Mucosa of descending colon (tissue), 3 donors: ENCODE results near the gene PLIN4. TPM values are rescaled to one million over a fixed set of nuclear protein-coding genes. Genes with fewer than 3 reads are reported as not detected.

Source experiments
- ATAC-seq: fragments of 200-7000 bp; cut with Tn5 transposase; one replicate; pipeline ENCODE4 v1.9.1; 2020; ENCODE audit warnings: mild to moderate bottlenecking, moderate library complexity
- DNase-seq, 3 donors: peaks; one replicate each; pipeline ENCODE4 v3.0.0-alpha.2; 2020
- H3K36me3 ChIP-seq: fragments of 200-600 bp; one replicate; pipeline ENCODE4 v1.8.0; 2021; ENCODE audit warnings: low read depth, mild to moderate bottlenecking
- H3K4me1 ChIP-seq: fragments of 200-600 bp; one replicate; pipeline ENCODE4 v1.8.0; 2021; ENCODE audit warnings: low read depth, mild to moderate bottlenecking
- H3K4me3 ChIP-seq: fragments of 200-600 bp; one replicate; pipeline ENCODE4 v1.8.0; 2021; ENCODE audit warnings: mild to moderate bottlenecking
- H3K9me3 ChIP-seq: fragments of 200-600 bp; one replicate; pipeline ENCODE4 v1.8.0; 2021; ENCODE audit warnings: mild to moderate bottlenecking
- intact Hi-C, 2 donors: fragments of 100-400 bp; cut with DNase I in 1 of 2; cut with micrococcal nuclease in 1 of 2; formaldehyde crosslinking; loops; one replicate each; pipeline versions ENCODE4 v1.11.0 to v1.11.1; 2022; cut with DNase I, micrococcal nuclease
- total RNA-seq, 3 donors: library from RNA; stranded (reverse); fragmentation: NEBNext Ultra II Directional in 2 of 3; extraction: Animal tissue kit (Norgen Biotek cat#: 25700) in 2 of 3; gene quantifications; one replicate each; pipeline versions ENCODE4 v1.2.1 to v1.2.4, GENCODE V29; 2021 to 2023
- TF ChIP-seq, protein P1 (sequence below): fragments of 200-600 bp; IDR thresholded peaks from one replicate; pipeline ENCODE4 v1.8.0; 2022; ENCODE audit warnings: antibody characterized with exemption, mild to moderate bottlenecking
- donor health status: DM: no; HTN: no; CAD: no; lungs with moderate emphysema.
- donor health status: DM: no; HTN: no; CAD: no.
- donor health status: DM: no; HTN: yes; CAD: no.

PLIN4 gene
- total RNA-seq, 3 donors from 2014 or later = 2.8 to 90.0 (median 3.4) TPM

DNA sequence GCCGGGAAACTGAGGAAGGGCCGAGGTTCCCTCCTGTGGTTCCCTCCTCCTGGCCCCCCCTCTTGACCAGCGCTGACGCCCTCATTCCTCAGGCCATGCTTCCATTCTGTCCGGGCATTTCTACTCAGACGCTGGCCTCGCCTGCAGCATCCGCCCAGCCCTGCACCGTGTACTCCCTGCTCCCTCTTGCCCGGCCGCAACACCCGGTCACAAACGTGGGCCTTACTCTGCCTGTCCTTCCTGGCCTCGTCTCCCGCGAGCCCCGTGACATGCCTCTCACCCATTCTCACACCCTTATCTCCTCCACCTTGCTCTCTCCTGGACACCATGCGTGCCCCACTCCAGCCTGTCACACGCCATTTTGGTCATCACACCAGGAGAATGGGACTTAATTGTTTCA is 34.9 kb downstream of the PLIN4 start:
- no peak for DNase-seq
- intact Hi-C loops = no loop called here
- Histone ChIP-seq H3K36me3 (no peaks in the 10 kb centered on the region), H3K4me1 (no peaks in the 10 kb centered on the region), H3K4me3 (no peak overlapping the region), H3K9me3 (no peaks in the 10 kb centered on the region)
- ATAC-seq = no peak
- TF ChIP-seq, protein P1, sequence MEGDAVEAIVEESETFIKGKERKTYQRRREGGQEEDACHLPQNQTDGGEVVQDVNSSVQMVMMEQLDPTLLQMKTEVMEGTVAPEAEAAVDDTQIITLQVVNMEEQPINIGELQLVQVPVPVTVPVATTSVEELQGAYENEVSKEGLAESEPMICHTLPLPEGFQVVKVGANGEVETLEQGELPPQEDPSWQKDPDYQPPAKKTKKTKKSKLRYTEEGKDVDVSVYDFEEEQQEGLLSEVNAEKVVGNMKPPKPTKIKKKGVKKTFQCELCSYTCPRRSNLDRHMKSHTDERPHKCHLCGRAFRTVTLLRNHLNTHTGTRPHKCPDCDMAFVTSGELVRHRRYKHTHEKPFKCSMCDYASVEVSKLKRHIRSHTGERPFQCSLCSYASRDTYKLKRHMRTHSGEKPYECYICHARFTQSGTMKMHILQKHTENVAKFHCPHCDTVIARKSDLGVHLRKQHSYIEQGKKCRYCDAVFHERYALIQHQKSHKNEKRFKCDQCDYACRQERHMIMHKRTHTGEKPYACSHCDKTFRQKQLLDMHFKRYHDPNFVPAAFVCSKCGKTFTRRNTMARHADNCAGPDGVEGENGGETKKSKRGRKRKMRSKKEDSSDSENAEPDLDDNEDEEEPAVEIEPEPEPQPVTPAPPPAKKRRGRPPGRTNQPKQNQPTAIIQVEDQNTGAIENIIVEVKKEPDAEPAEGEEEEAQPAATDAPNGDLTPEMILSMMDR = no peak

DNA sequence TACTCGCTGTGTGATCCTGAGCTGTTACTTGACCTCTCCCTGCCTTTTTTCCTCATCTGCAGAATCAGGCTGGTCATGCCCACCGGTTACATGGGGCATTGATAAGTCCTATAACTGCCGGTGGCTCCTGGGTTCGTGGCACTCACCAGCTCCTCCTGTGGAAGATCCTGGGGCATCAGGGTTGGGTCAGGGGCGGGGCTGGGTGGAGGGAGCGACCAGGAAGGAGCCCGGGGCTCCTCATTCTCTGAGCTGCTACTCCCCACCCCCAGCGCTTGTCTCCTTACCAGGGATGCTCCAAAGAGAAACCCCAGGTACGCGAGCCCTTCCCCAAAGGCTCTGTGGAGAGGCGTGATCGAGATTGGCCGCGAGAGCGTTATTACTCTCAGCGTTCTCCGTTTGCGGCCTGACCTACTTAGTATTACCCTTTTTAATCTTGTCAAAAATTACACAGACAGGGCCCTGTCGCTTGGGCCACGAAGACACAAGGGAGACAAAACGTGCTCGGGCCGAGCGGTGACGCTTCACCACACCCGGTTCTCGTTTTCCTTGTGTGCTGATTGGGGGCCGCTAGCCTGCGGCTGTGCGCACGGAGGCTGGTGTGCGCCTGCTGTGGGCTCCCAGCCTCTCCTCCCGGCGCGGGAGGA is 35.4 kb downstream of the PLIN4 start:
- Histone ChIP-seq H3K4me3 (no peak overlapping the region), H3K4me1 (no peaks in the 10 kb centered on the region), H3K36me3 (no peaks in the 10 kb centered on the region), H3K9me3 (no peaks in the 10 kb centered on the region)
- ATAC-seq (no peak), DNase-seq (no peak)
- intact Hi-C loops = no loop called here
- TF ChIP-seq, protein P1 = no peak

DNA sequence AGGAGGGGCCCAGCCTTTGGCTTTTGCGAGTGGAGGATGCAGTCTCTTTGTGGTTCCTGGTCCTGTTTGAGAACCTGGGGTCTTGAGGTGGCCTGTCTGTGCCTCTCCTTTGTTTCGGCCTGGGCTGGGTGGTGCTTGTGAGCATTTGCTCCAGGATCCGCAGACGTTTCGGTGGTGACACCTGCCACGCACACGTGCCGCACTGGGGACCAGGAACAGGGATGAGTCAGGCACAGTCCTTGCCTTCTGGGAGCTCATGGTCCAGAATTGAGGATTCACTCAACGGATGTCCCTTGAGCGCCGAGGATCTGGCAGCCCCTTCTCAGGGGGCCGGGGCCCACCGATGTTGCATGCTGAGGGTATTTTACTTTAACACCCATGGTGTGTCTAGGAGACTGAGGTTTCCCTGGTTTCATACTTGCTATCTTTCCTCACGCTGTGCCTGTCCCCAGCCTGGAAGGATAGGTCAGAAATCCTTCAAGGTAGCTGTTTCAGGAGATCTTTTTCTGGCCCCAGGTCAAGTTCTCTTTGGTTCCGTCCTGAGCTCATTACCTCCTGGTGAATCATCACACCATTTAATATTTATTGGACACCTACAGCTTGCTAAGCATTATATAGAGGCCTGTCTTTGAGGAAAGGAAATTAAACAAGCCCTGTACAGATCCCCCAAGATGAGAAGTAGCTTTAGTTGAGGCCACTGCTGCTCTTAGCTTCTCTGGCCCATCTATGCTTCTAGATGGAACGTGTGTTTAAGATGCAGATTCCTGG is 41.1 kb downstream of the PLIN4 start:
- H3K4me1 ChIP-seq = peaks cover 12% of the 10 kb centered on the region
- ATAC-seq (no peak), DNase-seq (no peak)
- H3K4me3 ChIP-seq = no peak overlapping the region
- H3K36me3 ChIP-seq = no peaks in the 10 kb centered on the region
- H3K9me3 ChIP-seq = no peaks in the 10 kb centered on the region
- intact Hi-C loops = no loop called here
- TF ChIP-seq, protein P1 = no peak

DNA sequence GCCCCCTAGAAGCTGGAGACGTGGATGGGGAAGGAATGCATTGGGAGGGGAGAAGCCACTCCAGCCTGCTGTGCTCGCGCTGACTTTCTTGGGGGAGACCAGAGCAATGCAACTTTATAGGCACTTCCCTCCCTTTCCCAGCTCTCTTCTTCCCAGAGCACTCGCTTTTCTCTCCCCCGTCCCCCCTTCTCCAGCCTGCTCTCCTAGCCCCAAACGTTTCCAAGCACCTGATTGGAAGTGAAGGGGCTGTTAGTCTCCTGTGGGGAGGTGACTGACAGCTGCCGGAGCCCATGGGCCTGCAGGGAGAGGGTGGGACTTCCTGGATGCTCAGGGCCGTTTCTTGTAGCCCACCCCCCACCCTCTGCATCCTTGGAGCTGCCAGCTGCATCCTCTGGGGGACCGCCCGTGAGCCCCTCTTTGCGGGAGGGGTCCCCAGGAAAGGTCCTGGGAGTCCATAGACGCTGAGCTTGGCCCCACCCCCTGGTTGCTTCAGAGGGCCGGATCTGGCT is 43.7 kb downstream of the PLIN4 start:
- ATAC-seq = no peak
- H3K4me3 ChIP-seq = no peak overlapping the region
- DNase-seq = no peak
- peaks cover 6% of the 10 kb centered on the region for H3K36me3 ChIP-seq
- TF ChIP-seq, protein P1 = no peak
- H3K9me3 ChIP-seq = no peaks in the 10 kb centered on the region
- intact Hi-C loops = no loop called here
- peaks cover 12% of the 10 kb centered on the region for H3K4me1 ChIP-seq

DNA sequence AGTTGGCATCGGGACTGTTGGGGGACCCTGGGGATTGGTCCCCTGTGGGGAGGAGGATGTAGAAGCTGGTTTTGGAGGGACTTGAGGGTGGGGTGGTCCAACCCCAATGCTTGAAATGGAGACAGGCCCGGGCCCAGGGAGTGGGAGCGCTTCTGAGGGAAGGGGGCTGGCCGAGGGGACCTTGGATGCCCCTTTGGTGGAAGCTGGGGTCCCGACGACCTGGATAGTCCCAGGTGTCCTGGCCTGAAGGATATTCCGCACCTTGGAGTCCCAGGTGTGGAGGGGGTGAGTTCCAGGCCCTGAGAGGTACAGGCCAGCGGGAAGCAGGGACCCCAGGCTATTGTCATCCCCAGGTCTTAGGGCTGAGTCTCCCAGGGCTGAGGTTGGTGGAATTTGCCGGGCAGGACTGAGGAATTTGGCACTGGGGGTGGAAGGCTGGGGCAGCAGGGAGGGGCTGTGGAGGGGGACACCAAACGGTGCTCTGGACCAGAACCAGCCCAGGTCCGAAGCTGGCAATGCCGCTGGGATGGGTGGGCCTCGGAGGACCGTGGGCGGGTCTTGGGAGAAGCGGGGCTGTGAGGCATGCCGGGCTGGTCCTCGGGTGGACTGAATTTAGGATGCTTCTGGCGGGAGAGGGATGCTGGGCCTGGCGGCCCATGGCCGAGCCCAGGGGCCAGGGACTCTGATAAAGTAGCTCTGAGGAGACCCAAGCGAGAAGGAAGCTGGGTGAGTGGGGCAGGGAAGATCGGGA is 44.3 kb downstream of the PLIN4 start:
- no peak overlapping the region for H3K4me3 ChIP-seq
- intact Hi-C loops = no loop called here
- H3K36me3 ChIP-seq = peaks cover 6% of the 10 kb centered on the region
- no peak for DNase-seq
- no peak for ATAC-seq
- H3K4me1 ChIP-seq = peaks cover 12% of the 10 kb centered on the region
- TF ChIP-seq, protein P1 = no peak
- H3K9me3 ChIP-seq = no peaks in the 10 kb centered on the region
